Liver (tissue), 9 donors: Measurements from ENCODE around the gene MAFG. TPM values are rescaled to one million over a fixed set of nuclear protein-coding genes. Genes with fewer than 3 reads are reported as not detected.

Experiments
- DNase-seq: peaks from one replicate; pipeline ENCODE4 v3.0.0-alpha.2; 2017; ENCODE audit warnings: low spot score
- H3K27ac ChIP-seq, 2 donors: one replicate each; pipeline ENCODE4 v1.7.0; 2013; ENCODE audit warnings: inconsistent platforms in 2 of 2, low read length in 2 of 2, control low read depth in 1 of 2, low read depth in 1 of 2, mild to moderate bottlenecking in 1 of 2
- H3K27me3 ChIP-seq, 4 donors: one replicate each; pipeline versions ENCODE4 v1.6.1 to v1.7.0; 2013; ENCODE audit warnings: low read length in 3 of 4, inconsistent platforms in 1 of 4, mild to moderate bottlenecking in 1 of 4, moderate library complexity in 1 of 4; ENCODE audit not compliant: control insufficient read depth in 4 of 4, insufficient read depth in 4 of 4
- H3K36me3 ChIP-seq, 4 donors: one replicate each; pipeline versions ENCODE4 v1.6.1 to v1.7.0; 2013; ENCODE audit warnings: low read length in 3 of 4, mild to moderate bottlenecking in 3 of 4, low read depth in 1 of 4, moderate library complexity in 1 of 4; ENCODE audit not compliant: control insufficient read depth in 4 of 4, insufficient read depth in 3 of 4
- H3K4me1 ChIP-seq, 4 donors: one replicate each; pipeline versions ENCODE4 v1.6.1 to v1.7.0; 2013; ENCODE audit warnings: low read length in 3 of 4, mild to moderate bottlenecking in 3 of 4, moderate library complexity in 1 of 4; ENCODE audit not compliant: control insufficient read depth in 4 of 4, insufficient read depth in 4 of 4
- H3K4me3 ChIP-seq, 3 donors: one replicate each; pipeline versions ENCODE4 v1.6.1 to v1.7.0; 2013; ENCODE audit warnings: low read length in 3 of 3, control low read depth in 1 of 3, low read depth in 1 of 3, mild to moderate bottlenecking in 1 of 3
- H3K9ac ChIP-seq, 2 donors: one replicate each; pipeline ENCODE4 v1.7.0; 2013; ENCODE audit warnings: low read length in 2 of 2, mild to moderate bottlenecking in 2 of 2, moderate library complexity in 2 of 2, control low read depth in 1 of 2, low read depth in 1 of 2
- H3K9me3 ChIP-seq, 4 donors: one replicate each; pipeline versions ENCODE4 v1.6.1 to v1.7.0; 2013; ENCODE audit warnings: low read length in 3 of 4; ENCODE audit not compliant: control insufficient read depth in 4 of 4
- ATF3 ChIP-seq: IDR thresholded peaks from 2 replicates; pipeline ENCODE4 v1.6.1; 2016; ENCODE audit warnings: antibody characterized with exemption
- CTCF ChIP-seq: fragments of 150-350 bp; IDR thresholded peaks from 2 replicates; pipeline ENCODE4 v1.5.1; 2017; ENCODE audit warnings: improper control_type of control experiment, low read depth, low read length; ENCODE audit not compliant: missing input control
- EGR1 ChIP-seq, 2 donors: IDR thresholded peaks; 2 replicates each; pipeline ENCODE4 v1.6.1; 2016 to 2018; ENCODE audit warnings: antibody characterized with exemption in 2 of 2, low read depth in 2 of 2
- FOXA1 ChIP-seq: IDR thresholded peaks from 2 replicates; pipeline ENCODE4 v1.6.1; 2016; ENCODE audit warnings: antibody characterized with exemption
- FOXA2 ChIP-seq: IDR thresholded peaks from 2 replicates; pipeline ENCODE4 v1.6.1; 2016; ENCODE audit warnings: antibody characterized with exemption
- GABPA ChIP-seq, 2 donors: IDR thresholded peaks in 1 of 2; conservative IDR thresholded peaks in 1 of 2; 2 replicates each; pipeline ENCODE4 v1.6.1; 2016; ENCODE audit warnings: antibody characterized with exemption in 2 of 2, mild to moderate bottlenecking in 1 of 2, moderate library complexity in 1 of 2
- HNF4A ChIP-seq, 2 donors: conservative IDR thresholded peaks; 2 replicates each; pipeline ENCODE4 v1.6.1; 2016; ENCODE audit warnings: antibody characterized with exemption in 2 of 2, mild to moderate bottlenecking in 2 of 2
- HNF4G ChIP-seq: IDR thresholded peaks from 2 replicates; pipeline ENCODE4 v1.6.1; 2016; ENCODE audit warnings: antibody characterized with exemption
- JUND ChIP-seq, 2 donors: IDR thresholded peaks; 2 replicates each; pipeline ENCODE4 v1.6.1; 2016; ENCODE audit warnings: antibody characterized with exemption in 2 of 2
- MAX ChIP-seq: IDR thresholded peaks from 2 replicates; pipeline ENCODE4 v1.6.1; 2016; ENCODE audit warnings: antibody characterized with exemption
- NR2F2 ChIP-seq: IDR thresholded peaks from 2 replicates; pipeline ENCODE4 v1.6.1; 2016; ENCODE audit warnings: antibody characterized with exemption
- RAD21 ChIP-seq, 2 donors: IDR thresholded peaks; 2 replicates each; pipeline ENCODE4 v1.6.1; 2016; ENCODE audit warnings: antibody characterized with exemption in 2 of 2, mild to moderate bottlenecking in 2 of 2
- REST ChIP-seq: IDR thresholded peaks from 2 replicates; pipeline ENCODE4 v1.6.1; 2016; ENCODE audit warnings: antibody characterized with exemption, mild to moderate bottlenecking
- RXRA ChIP-seq, 2 donors: IDR thresholded peaks; 2 replicates each; pipeline ENCODE4 v1.6.1; 2017 to 2018; ENCODE audit warnings: antibody characterized with exemption in 2 of 2, mild to moderate bottlenecking in 1 of 2
- SP1 ChIP-seq: IDR thresholded peaks from 2 replicates; pipeline ENCODE4 v1.6.1; 2018; ENCODE audit warnings: antibody characterized with exemption, mild to moderate bottlenecking
- TAF1 ChIP-seq: conservative IDR thresholded peaks from 2 replicates; pipeline ENCODE4 v1.6.1; 2016; ENCODE audit warnings: antibody characterized with exemption, mild to moderate bottlenecking
- YY1 ChIP-seq: IDR thresholded peaks from 2 replicates; pipeline ENCODE4 v1.6.1; 2016; ENCODE audit warnings: antibody characterized with exemption, mild to moderate bottlenecking
- ZBTB33 ChIP-seq: IDR thresholded peaks from 2 replicates; pipeline ENCODE4 v1.6.1; 2016; ENCODE audit warnings: antibody characterized with exemption
- WGBS: extraction: QIAGEN DNeasy Blood & Tissue Kit; methylation state at CpG from one replicate; pipeline ENCODE4 v1.1.7; 2013; 5-methylcytosine and 5-hydroxymethylcytosine counted together
- polyA plus RNA-seq, 2 donors: library from polyadenylated mRNA; stranded (reverse) in 1 of 2; unstranded in 1 of 2; fragments of 200-250 nt in 1 of 2; fragments of >200 nt in 1 of 2; fragmentation: Nextera tagmentation in 1 of 2; extraction: Ambion mirVana in 1 of 2; gene quantifications; one replicate each; pipeline versions ENCODE4 v1.2.1 to v1.2.3, GENCODE V29; 2013 to 2015
- total RNA-seq, 2 donors: library from RNA; depleted of rRNA; stranded (reverse); fragments of >200 nt; gene quantifications; one replicate each; pipeline ENCODE4 v1.2.3, GENCODE V29; 2014
- donor health status: healthy.
- donor health status: healthy.
- donor health status: healthy.
- donor health status: healthy.
- donor health status: healthy.

Gene MAFG
- total and polyA plus RNA-seq, 4 donors: 3.0 to 17.0 (median 8.9) TPM

GRCh38 chr17:81915331-81915730 is 12.2 kb downstream of the MAFG start (continued):
- TF ChIP-seq ZBTB33: no peak
- TF ChIP-seq JUND (IDR thresholded peaks at IDR 0.05): no peak
- no peak for TF ChIP-seq NR2F2
- no peak for TF ChIP-seq SP1
- no peak for TF ChIP-seq FOXA2
- TF ChIP-seq RXRA (IDR thresholded peaks at IDR 0.05): no peak

- Histone ChIP-seq H3K4me3 (no peak overlapping the region), H3K9ac (no peak overlapping the region), H3K36me3 (peaks cover 12 to 30% (median 19%) of the 10 kb centered on the region in 4 donors), H3K9me3 (no peaks in the 10 kb centered on the region), H3K27me3 (no peaks in the 10 kb centered on the region), H3K27ac (no peak overlapping the region), H3K4me1 (peaks cover 17 to 42% (median 26%) of the 10 kb centered on the region in 4 donors)
- no peak for TF ChIP-seq EGR1 (IDR thresholded peaks at IDR 0.05; ENCODE audit: low read depth in 2 of 2)
- no peak for TF ChIP-seq NR2F2
- no peak for TF ChIP-seq GABPA (IDR thresholded peaks at IDR 0.05 in 1 of 2, conservative IDR thresholded peaks at IDR 0.05 in 1 of 2)
- no peak for DNase-seq
- 97% methylated on average over 36 of the region's 36 CpGs for WGBS
These were observed 13.3 kb downstream of the MAFG start for GRCh38 chr17:81914103-81914850.

GRCh38 chr17:81913394-81914102 is 14.0 kb downstream of the MAFG start:
- H3K36me3 ChIP-seq: peaks cover 12 to 30% (median 19%) of the 10 kb centered on the region in 4 donors

More at GRCh38 chr17:81913394-81914102, 14.0 kb downstream of the MAFG start:
- Histone ChIP-seq H3K27ac (no peak overlapping the region), H3K9ac (no peak overlapping the region), H3K4me1 (peaks cover 17 to 45% (median 28%) of the 10 kb centered on the region in 4 donors), H3K27me3 (no peaks in the 10 kb centered on the region), H3K9me3 (no peaks in the 10 kb centered on the region), H3K4me3 (no peak overlapping the region)
- DNase-seq: no peak
- 97% methylated on average over 31 of the region's 31 CpGs for WGBS
- TF ChIP-seq CTCF (no peak), JUND (IDR thresholded peaks at IDR 0.05) (no peak), ZBTB33 (no peak), NR2F2 (no peak), YY1 (no peak), ATF3 (no peak), HNF4A (conservative IDR thresholded peaks at IDR 0.05) (no peak), HNF4G (no peak), REST (no peak), GABPA (IDR thresholded peaks at IDR 0.05 in 1 of 2, conservative IDR thresholded peaks at IDR 0.05 in 1 of 2) (no peak), TAF1 (no peak), MAX (no peak), RXRA (IDR thresholded peaks at IDR 0.05) (no peak), SP1 (no peak), RAD21 (IDR thresholded peaks at IDR 0.05) (no peak), EGR1 (IDR thresholded peaks at IDR 0.05; ENCODE audit: low read depth in 2 of 2) (no peak), FOXA1 (no peak), FOXA2 (no peak)
